ENCODE results near the gene METTL25. TPM values are rescaled to one million over a fixed set of nuclear protein-coding genes. Genes with fewer than 3 reads are reported as not detected.

METTL25 gene
- polyA plus RNA-seq, 2 of the 4 experiments (the other 2 are of a cell fraction) = 3.8 to 6.3 TPM

- H3K9me3 ChIP-seq = no peaks in the 10 kb centered on the region
- ATAC-seq (no peak), DNase-seq (ENCODE audit: low read depth in 1 of 2, low spot score in 1 of 2) (no peak), FAIRE-seq (no peak)
- H3K27ac ChIP-seq = no peak overlapping the region
- no peak overlapping the region for H3K4me2 ChIP-seq
- peaks cover 9% of the 10 kb centered on the region for H3K4me1 ChIP-seq
- ChIA-PET CTCF (interaction anchor here (1.2 kb wide), 1 partner anchor 98 kb away, joined by 3 read pairs; the partner anchor contains the start of genes CCDC59 and METTL25), POLR2A (no interaction called here)
- no peak for TF ChIP-seq FOSL2 (IDR thresholded peaks at IDR 0.05)
- peak; percentile 37; the same call in 1 of the 2 replicates for TF ChIP-seq FOSL2 (CRISPR knock-in tag; IDR thresholded peaks at IDR 0.05)
- peak; percentile 11 for TF ChIP-seq MAFK (IDR thresholded peaks at IDR 0.05; ENCODE audit: partially characterized antibody)
- no peak for TF ChIP-seq RFX5 (IDR thresholded peaks at IDR 0.05)
- no peak for TF ChIP-seq ELK1 (IDR thresholded peaks at IDR 0.05; ENCODE audit: low read depth, low read length)
- TF ChIP-seq ZNF302 (CRISPR knock-in tag; IDR thresholded peaks at IDR 0.05) = no peak
- TF ChIP-seq SMC3 (IDR thresholded peaks at IDR 0.05) = no peak
- TF ChIP-seq HOXB5 (CRISPR knock-in tag; IDR thresholded peaks at IDR 0.05) = no peak
- WGBS (ENCODE audit: missing lambda C conversion rate) = 83% methylated on average over 2 of the region's 2 CpGs
- H3K4me3 ChIP-seq = no peak overlapping the region
Observed at GRCh38 chr12:82456633-82457032, 98.3 kb downstream of the METTL25 start.

GRCh38 chr12:82458101-82458500 is 99.8 kb downstream of the METTL25 start:
- H3K4me3 ChIP-seq = no peak overlapping the region
- ATAC-seq (no peak), DNase-seq (ENCODE audit: low read depth in 1 of 2, low spot score in 1 of 2) (no peak), FAIRE-seq (no peak)
- no peak for TF ChIP-seq PBX3 (IDR thresholded peaks at IDR 0.05)
- no peak for TF ChIP-seq SMC3 (IDR thresholded peaks at IDR 0.05)
- no peak for TF ChIP-seq ZFP36 (IDR thresholded peaks at IDR 0.05; ENCODE audit: borderline replicate concordance, partially characterized antibody)
- no peak for TF ChIP-seq MAFK (IDR thresholded peaks at IDR 0.05; ENCODE audit: partially characterized antibody)
- TF ChIP-seq RNF2 (IDR thresholded peaks at IDR 0.05; ENCODE audit: borderline replicate concordance, low read depth) = no peak
- no peak for TF ChIP-seq JUNB (IDR thresholded peaks at IDR 0.05)
- TF ChIP-seq CTCF (IDR thresholded peaks at IDR 0.05) = no peak
- no peak for TF ChIP-seq TFCP2L1 (CRISPR knock-in tag; IDR thresholded peaks at IDR 0.05)
- no peak for TF ChIP-seq HES2 (IDR thresholded peaks at IDR 0.05)
- TF ChIP-seq HOXB5 (CRISPR knock-in tag; IDR thresholded peaks at IDR 0.05) = no peak
- no peak overlapping the region for H3K27ac ChIP-seq
- no peak overlapping the region for H3K4me2 ChIP-seq
- CTCF ChIA-PET = no interaction called here
- POLR2A ChIA-PET = no interaction called here
- H3K9me3 ChIP-seq = no peaks in the 10 kb centered on the region
- peaks cover 12% of the 10 kb centered on the region for H3K4me1 ChIP-seq
- 93% methylated on average over 1 of the region's 1 CpG for WGBS (ENCODE audit: missing lambda C conversion rate)

- peaks cover 12% of the 10 kb centered on the region for H3K4me1 ChIP-seq
- DNase-seq (ENCODE audit: low read depth in 1 of 2, low spot score in 1 of 2) (peak; percentile 2 to 36), ATAC-seq (peak in 1 of 2 experiments; percentile 56; a peak in 2 of 6 replicates), FAIRE-seq (peak; percentile 56)
- H3K4me3 ChIP-seq = no peak overlapping the region
- 10% methylated on average over 1 of the region's 1 CpG for WGBS (ENCODE audit: missing lambda C conversion rate)
- CTCF ChIA-PET = no interaction called here
- no peak for TF ChIP-seq HOXB13 (CRISPR knock-in tag; IDR thresholded peaks at IDR 0.05; ENCODE audit: low read depth)
- TF ChIP-seq MAFK (IDR thresholded peaks at IDR 0.05; ENCODE audit: partially characterized antibody) = peak; percentile 53
- H3K9me3 ChIP-seq = no peaks in the 10 kb centered on the region
- peak overlapping the region; percentile 50 for H3K4me2 ChIP-seq
- no peak overlapping the region for H3K27ac ChIP-seq
- POLR2A ChIA-PET = no interaction called here
Observed at GRCh38 chr12:82461393-82461792, 103.1 kb downstream of the METTL25 start.

GRCh38 chr12:82461836-82462235 is 103.5 kb downstream of the METTL25 start:
- WGBS (ENCODE audit: missing lambda C conversion rate) = 62% methylated on average over 3 of the region's 3 CpGs
- POLR2A ChIA-PET = no interaction called here
- Histone ChIP-seq H3K9me3 (no peaks in the 10 kb centered on the region), H3K4me1 (peaks cover 12% of the 10 kb centered on the region), H3K4me3 (no peak overlapping the region), H3K27ac (no peak overlapping the region), H3K4me2 (peak overlapping the region; percentile 50)
- peak; percentile 43 to 68; a peak in 4 of 6 replicates for ATAC-seq
- CTCF ChIA-PET = no interaction called here
- TF ChIP-seq ELK1 (IDR thresholded peaks at IDR 0.05; ENCODE audit: low read depth, low read length) = no peak
- no peak for TF ChIP-seq HOXA7 (CRISPR knock-in tag; IDR thresholded peaks at IDR 0.05)
- TF ChIP-seq JUNB (IDR thresholded peaks at IDR 0.05) = no peak
- no peak for TF ChIP-seq MAX (IDR thresholded peaks at IDR 0.05)
- TF ChIP-seq RARB (CRISPR knock-in tag; IDR thresholded peaks at IDR 0.05) = no peak
- no peak for TF ChIP-seq TP53 (CRISPR knock-in tag; IDR thresholded peaks at IDR 0.05)
- DNase-seq (ENCODE audit: low read depth in 1 of 2, low spot score in 1 of 2) = no peak
- peak; percentile 36 for FAIRE-seq

All from A549 (cell line).